WERI-Rb-1 (cell line): ENCODE results near the gene SPAG6.

Source experiments
- DNase-seq: peaks from one replicate; pipeline ENCODE4 v3.0.0-alpha.2; 2020
- H3K27ac ChIP-seq: fragments of 250-450 bp; sonication (Bioruptor Pico); 2 replicates; pipeline ENCODE4 v1.5.1; 2020; ENCODE audit warnings: mild to moderate bottlenecking, moderate library complexity
- H3K27me3 ChIP-seq: fragments of 250-450 bp; sonication (Bioruptor Pico); 2 replicates; pipeline ENCODE4 v1.5.1; 2021; ENCODE audit warnings: mild to moderate bottlenecking, low read depth, moderate library complexity; ENCODE audit not compliant: insufficient read depth, severe bottlenecking
- H3K36me3 ChIP-seq: fragments of 250-450 bp; sonication (Bioruptor Pico); 2 replicates; pipeline ENCODE4 v1.5.1; 2020; ENCODE audit warnings: mild to moderate bottlenecking, moderate library complexity
- H3K4me3 ChIP-seq: 2 replicates; pipeline ENCODE4 v1.5.1; 2011; ENCODE audit warnings: low read depth, mild to moderate bottlenecking, control low read depth, low read length
- H3K9me3 ChIP-seq: fragments of 250-450 bp; sonication (Bioruptor Pico); 2 replicates; pipeline ENCODE4 v1.5.1; 2021; ENCODE audit warnings: mild to moderate bottlenecking, moderate library complexity; ENCODE audit not compliant: severe bottlenecking
- TF ChIP-seq, protein P1 (sequence below): IDR thresholded peaks from 2 replicates; pipeline ENCODE4 v1.5.1; 2011; ENCODE audit warnings: low read depth, mild to moderate bottlenecking, control low read depth, inconsistent platforms, low read length

Gene SPAG6

DNA sequence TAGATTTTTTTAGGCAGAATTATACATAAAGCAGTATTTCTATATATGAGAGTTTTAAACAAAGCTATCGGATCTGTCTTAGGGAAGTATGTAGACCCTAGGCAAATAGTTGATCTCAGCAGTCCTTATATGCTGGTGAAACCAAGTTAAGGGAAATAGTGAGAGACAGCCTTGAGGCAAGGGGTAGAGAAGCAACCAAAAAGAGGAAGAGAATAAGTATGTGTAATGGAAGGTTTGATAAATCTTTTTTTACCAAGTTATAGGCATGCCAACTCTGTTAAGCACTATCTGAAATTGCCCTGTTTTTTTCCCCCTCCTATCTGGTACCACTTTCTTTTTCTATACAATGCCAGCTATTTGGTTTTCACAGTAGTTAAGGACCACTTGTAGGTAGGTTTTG, 19.9 kb downstream of the SPAG6 start:
- no peak for DNase-seq
- H3K4me3 ChIP-seq: no peak overlapping the region
- H3K27ac ChIP-seq: no peak overlapping the region
- H3K27me3 ChIP-seq: no peaks in the 10 kb centered on the region
- H3K36me3 ChIP-seq: no peaks in the 10 kb centered on the region
- no peaks in the 10 kb centered on the region for H3K9me3 ChIP-seq
- TF ChIP-seq, protein P1, sequence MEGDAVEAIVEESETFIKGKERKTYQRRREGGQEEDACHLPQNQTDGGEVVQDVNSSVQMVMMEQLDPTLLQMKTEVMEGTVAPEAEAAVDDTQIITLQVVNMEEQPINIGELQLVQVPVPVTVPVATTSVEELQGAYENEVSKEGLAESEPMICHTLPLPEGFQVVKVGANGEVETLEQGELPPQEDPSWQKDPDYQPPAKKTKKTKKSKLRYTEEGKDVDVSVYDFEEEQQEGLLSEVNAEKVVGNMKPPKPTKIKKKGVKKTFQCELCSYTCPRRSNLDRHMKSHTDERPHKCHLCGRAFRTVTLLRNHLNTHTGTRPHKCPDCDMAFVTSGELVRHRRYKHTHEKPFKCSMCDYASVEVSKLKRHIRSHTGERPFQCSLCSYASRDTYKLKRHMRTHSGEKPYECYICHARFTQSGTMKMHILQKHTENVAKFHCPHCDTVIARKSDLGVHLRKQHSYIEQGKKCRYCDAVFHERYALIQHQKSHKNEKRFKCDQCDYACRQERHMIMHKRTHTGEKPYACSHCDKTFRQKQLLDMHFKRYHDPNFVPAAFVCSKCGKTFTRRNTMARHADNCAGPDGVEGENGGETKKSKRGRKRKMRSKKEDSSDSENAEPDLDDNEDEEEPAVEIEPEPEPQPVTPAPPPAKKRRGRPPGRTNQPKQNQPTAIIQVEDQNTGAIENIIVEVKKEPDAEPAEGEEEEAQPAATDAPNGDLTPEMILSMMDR: no peak

DNA sequence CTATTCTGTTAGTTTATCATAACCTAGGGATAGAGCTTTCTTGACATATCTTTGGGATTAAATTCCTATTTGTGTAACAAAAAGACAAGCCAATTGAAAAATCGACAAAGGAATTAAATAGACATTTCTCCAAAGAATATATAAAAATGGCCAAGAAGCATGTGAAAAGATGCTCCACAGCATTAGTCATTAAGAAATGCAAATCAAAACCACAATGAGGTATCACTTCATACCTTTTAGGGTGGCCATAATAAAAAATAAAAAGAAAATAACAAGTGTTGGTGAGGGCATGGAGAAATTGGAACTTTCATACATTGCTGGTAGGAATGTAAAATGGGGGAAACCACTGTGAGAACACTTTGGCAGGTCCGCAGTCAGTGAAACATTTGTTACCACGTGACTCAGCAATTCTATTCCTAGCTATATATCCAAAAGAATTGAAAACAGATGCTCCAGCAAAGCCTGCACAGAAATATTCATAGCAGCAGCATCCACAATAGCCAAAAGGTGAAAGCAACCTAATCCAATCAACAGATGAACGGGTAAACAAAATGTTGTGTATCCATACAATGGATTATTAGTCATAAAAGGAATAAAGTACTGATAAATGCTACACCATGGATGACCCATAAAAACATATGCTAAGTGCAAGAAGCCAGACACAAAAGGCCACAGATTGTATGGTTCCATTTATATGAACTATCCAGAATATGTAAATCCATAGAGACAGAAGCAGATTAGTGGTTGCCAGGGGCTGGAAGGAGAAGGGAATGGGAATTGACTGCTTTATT, 20.5 kb downstream of the SPAG6 start:
- Histone ChIP-seq H3K27me3 (no peaks in the 10 kb centered on the region), H3K4me3 (no peak overlapping the region), H3K36me3 (no peaks in the 10 kb centered on the region), H3K9me3 (no peaks in the 10 kb centered on the region), H3K27ac (no peak overlapping the region)
- TF ChIP-seq, protein P1: no peak
- DNase-seq: no peak

DNA sequence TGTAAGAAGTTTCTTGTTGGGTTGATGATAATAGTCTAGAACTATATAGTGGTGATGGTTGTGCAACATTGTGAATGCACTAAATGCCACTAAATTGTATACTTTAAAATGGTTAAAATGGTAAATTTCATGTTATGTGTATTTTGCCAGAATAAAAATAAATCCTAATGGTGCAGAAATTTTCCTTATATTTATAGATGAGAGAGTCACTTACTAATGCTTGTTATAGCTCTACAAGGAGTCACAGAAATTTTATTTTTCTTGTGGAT, 21.1 kb downstream of the SPAG6 start:
- DNase-seq: no peak
- Histone ChIP-seq H3K9me3 (no peaks in the 10 kb centered on the region), H3K27me3 (no peaks in the 10 kb centered on the region), H3K27ac (no peak overlapping the region), H3K36me3 (no peaks in the 10 kb centered on the region), H3K4me3 (no peak overlapping the region)
- TF ChIP-seq, protein P1: no peak

DNA sequence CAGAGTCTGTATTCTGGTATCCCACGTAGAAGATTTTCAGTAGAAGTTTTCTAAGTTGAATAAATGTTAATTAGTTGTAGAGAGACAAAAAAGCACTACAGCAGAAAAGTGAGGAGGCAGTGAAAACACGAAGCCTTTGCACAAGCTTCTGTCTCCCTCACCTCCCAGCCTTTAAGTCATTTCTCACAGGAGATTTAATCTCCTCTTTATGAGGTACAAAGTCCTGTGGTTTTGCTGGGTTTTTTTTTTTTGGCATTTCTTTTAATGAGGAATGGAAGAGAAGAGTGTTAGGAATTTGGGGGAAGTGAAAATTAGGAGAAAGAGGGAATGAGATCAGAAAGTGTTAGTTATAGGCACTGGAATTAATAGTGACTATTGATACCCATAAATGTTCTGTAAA, 21.5 kb downstream of the SPAG6 start:
- H3K27me3 ChIP-seq: no peaks in the 10 kb centered on the region
- no peaks in the 10 kb centered on the region for H3K9me3 ChIP-seq
- TF ChIP-seq, protein P1: no peak
- H3K36me3 ChIP-seq: no peaks in the 10 kb centered on the region
- H3K4me3 ChIP-seq: no peak overlapping the region
- no peak overlapping the region for H3K27ac ChIP-seq
- DNase-seq: no peak

DNA sequence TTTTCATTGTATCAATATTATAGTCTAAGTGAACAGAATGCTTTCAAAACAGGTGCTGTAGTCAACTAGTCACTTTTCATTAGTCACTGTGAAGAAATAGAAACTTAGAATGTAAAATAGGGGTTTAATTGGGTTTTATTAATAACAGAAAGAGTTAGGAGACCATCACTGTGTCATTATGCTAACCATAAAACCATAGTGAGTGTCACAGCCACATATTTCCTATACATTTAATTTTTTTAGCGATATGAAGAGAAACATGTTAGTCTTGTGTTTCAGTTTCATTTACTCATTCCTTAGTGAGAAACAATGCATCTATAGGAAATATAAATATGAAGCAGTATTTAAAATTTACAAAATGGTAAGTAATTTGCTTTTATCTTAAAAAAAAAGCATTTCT, 22.2 kb downstream of the SPAG6 start:
- H3K4me3 ChIP-seq: no peak overlapping the region
- TF ChIP-seq, protein P1: no peak
- DNase-seq: no peak
- no peaks in the 10 kb centered on the region for H3K9me3 ChIP-seq
- H3K27me3 ChIP-seq: no peaks in the 10 kb centered on the region
- no peaks in the 10 kb centered on the region for H3K36me3 ChIP-seq
- H3K27ac ChIP-seq: no peak overlapping the region

DNA sequence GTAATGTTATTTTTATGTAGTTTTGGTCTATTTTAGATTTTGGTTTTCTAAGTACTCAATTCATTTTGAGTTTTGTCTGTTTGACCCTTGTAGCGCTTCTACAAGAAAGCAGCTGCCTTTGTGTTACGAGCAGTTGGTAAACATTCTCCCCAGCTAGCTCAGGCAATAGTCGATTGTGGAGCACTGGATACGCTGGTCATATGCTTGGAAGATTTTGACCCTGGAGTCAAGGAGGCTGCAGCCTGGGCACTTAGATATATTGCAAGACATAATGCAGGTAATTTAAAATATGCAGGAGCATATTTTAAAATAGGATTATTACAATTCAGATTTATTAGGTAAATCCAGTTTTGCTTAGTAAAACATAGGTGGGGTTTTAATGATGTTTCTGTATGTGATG, 23.1 kb downstream of the SPAG6 start:
- Histone ChIP-seq H3K9me3 (no peaks in the 10 kb centered on the region), H3K27ac (no peak overlapping the region), H3K4me3 (no peak overlapping the region), H3K27me3 (no peaks in the 10 kb centered on the region), H3K36me3 (no peaks in the 10 kb centered on the region)
- TF ChIP-seq, protein P1: no peak
- no peak for DNase-seq
